Activated naive CD4-positive, alpha-beta T cell treated with anti-CD3 and anti-CD28 coated beads, Interleukin-2, amount 10 ng/mL, durations not matched to agents 7 days and 5 days (primary cell): ENCODE data around the gene RNF220.

Source experiments
- CTCF ChIA-PET: fragments of 350-600 bp; sonication (Branson Sonifier 250); formaldehyde crosslinking; loops from one replicate; lab custom pipeline; 2021; ENCODE audit warnings: antibody characterized with exemption; lab: Charles Lee
- DNase-seq: peaks from one replicate; pipeline ENCODE4 v3.0.0-alpha.2; 2020
- H3K27ac Mint-ChIP-seq: one replicate; pipeline ENCODE4 v1.8.0; 2021; ENCODE audit warnings: mild to moderate bottlenecking, moderate library complexity, mixed read lengths
- H3K27me3 Mint-ChIP-seq: one replicate; pipeline ENCODE4 v1.8.0; 2021; ENCODE audit warnings: mild to moderate bottlenecking, mixed read lengths
- H3K36me3 Mint-ChIP-seq: one replicate; pipeline ENCODE4 v1.8.0; 2021; ENCODE audit warnings: mixed read lengths
- H3K4me1 Mint-ChIP-seq: one replicate; pipeline ENCODE4 v1.8.0; 2021; ENCODE audit warnings: mixed read lengths
- H3K4me3 Mint-ChIP-seq: one replicate; pipeline ENCODE4 v1.8.0; 2021; ENCODE audit warnings: mild to moderate bottlenecking, moderate library complexity, mixed read lengths
- H3K9me3 Mint-ChIP-seq: one replicate; pipeline ENCODE4 v1.8.0; 2021; ENCODE audit warnings: mixed read lengths

The RNF220 gene

DNA sequence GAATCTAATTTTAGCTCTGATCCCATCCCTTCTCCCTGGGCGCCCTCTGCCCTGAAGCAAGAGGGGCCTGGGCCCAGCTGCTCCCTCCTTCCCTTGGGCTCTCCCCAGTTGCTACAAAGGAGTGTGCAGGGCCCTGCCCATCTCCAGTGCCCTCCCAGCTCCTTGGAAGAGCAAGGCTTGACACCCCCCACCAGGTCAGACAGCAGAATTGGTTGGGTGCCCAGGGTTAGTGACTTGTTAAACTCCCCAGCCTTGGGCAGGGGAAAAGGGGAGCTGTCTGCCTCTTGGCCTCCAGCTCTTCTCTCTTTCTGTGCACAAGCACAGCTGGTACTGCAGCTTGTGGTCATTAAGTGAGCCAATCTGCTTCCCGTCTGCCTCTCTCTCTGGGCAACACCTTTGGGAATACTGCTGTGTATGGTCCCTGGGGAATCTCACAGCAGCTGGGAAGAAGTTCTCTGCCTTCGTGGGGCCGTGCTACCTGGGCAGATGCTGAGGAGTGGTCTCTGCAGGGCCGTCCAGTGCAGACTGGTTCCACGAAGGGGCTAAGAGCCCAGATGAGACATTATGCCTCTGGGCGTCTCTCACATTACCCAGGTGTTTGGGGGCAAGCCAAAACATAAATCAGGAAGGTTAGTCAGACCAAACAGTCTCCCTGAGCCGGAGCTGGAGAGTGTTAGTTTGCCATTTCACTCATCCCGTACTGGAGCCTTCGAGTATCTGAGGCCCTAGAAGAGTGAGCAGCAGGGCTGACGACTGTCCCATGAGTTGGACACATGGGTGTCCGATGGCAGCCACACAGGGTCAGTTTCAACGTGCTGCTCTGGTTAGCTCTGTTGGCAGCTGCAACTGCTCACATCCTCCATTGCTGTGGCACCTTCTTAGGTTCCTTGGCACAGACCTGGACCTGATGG lies 231.9 kb downstream of the RNF220 start:
- H3K9me3 Mint-ChIP-seq, result no peaks in the 10 kb centered on the region
- H3K27me3 Mint-ChIP-seq, result no peaks in the 10 kb centered on the region
- peaks cover 29% of the 10 kb centered on the region for H3K4me1 Mint-ChIP-seq
- H3K36me3 Mint-ChIP-seq, result peaks cover 48% of the 10 kb centered on the region
- H3K4me3 Mint-ChIP-seq, result no peak overlapping the region
- DNase-seq, result no peak
- H3K27ac Mint-ChIP-seq, result no peak overlapping the region
- CTCF ChIA-PET, result interaction anchor here (0.8 to 1.0 kb wide), 2 partner anchors 16 to 43 kb away, joined by 3 to 4 read pairs; no protein-coding TSS in a partner anchor

DNA sequence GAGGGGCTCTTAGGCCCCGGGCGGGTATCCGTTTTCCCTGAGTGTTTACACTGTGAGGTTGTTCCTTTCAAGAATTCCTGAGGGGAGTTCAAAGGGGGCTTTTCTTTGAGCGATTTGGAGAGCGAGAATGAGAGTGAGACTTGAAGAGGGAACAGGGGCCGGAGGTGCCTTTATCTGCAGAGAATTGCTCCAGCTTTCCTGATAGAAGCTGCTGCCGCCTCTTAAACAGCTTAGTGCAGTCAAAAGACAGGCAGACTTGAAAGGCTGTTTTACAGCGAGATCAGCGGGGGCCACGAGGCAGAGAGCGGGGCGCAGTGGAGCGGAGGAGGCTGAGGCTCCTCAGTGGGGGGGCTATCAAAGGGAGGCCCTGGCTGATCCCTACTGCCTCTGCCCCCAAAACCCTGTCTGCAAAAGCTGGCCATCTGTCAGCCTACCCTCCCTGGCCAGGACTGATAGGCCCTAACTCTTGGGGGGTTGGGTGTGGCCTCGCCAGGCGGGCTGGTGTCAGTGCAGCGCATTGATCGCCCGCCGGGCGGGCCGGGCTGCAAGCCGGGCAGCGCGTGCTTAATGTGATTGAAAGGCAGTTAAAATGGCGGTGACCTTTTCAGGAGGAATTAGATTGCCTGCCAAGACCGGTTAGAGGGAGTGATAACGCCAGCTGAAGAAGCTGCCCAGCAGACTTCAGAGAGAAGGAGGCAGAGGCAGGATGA lies 232.8 kb downstream of the RNF220 start:
- no peaks in the 10 kb centered on the region for H3K9me3 Mint-ChIP-seq
- H3K27me3 Mint-ChIP-seq, result no peaks in the 10 kb centered on the region
- H3K4me1 Mint-ChIP-seq, result peaks cover 23% of the 10 kb centered on the region
- H3K36me3 Mint-ChIP-seq, result peaks cover 50% of the 10 kb centered on the region
- no peak overlapping the region for H3K4me3 Mint-ChIP-seq
- CTCF ChIA-PET, result interaction anchor here (0.9 to 3.2 kb wide), 2 partner anchors 14 to 22 kb away, joined by 3 to 14 read pairs; no protein-coding TSS in a partner anchor
- no peak overlapping the region for H3K27ac Mint-ChIP-seq
- DNase-seq, result no peak

- Mint-ChIP-seq H3K9me3 (no peaks in the 10 kb centered on the region), H3K4me3 (no peak overlapping the region), H3K27ac (no peak overlapping the region), H3K27me3 (no peaks in the 10 kb centered on the region), H3K36me3 (peaks cover 48% of the 10 kb centered on the region), H3K4me1 (no peaks in the 10 kb centered on the region)
- no peak for DNase-seq
- CTCF ChIA-PET, result interaction anchor here (3.2 kb wide), 1 partner anchor 12 kb away, joined by 14 read pairs; no protein-coding TSS in a partner anchor
Observed at GRCh38 chr1:44640200-44640853, 235.3 kb downstream of the RNF220 start.

DNA sequence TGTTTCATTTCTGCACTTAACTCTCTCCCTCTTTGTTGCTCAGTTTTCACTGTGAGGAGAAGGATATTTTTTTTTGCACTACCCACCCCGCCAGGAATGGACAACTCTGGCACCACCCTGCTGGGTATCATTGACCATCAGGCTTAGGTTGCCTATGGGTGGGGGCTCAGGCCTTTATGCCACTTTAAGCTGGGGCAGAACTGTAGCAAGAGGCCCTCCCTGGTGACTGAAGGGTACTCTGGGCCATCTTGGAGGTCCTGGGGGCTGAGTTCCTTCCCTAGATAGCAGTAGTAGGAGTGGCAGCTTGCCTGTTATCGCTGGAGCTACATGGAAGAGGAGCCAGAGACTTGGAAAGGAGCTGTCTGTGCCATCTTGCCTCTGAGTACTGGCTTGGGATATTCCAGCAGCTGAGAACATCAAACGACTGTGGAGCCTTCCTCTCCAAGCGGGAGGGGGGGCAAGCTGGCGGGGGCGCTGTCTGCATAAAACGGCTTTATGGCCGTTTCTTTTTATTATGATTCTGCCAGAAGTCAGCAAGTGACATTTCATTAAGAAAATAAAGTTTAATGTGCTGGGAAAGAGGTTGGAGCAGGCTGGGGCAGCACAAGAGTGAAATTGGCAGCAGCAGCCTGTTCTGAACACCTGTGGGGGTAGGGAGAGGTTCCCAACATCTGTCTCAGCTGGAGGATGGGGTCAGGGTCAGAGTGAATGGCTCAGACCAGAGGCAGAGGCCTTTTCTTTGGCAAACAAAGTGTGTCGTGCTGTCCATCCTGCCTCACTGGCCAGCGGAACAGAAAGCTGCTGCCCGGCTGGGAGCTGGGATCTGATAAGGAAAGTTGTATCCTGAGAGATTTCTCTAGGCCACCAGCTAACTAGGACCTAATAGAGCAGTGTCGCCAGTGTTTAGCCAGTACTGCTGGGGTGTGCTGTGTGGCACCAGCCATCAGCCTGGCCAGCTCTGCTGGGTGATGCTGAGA lies 236.4 kb downstream of the RNF220 start:
- no peak overlapping the region for H3K4me3 Mint-ChIP-seq
- peaks cover 44% of the 10 kb centered on the region for H3K36me3 Mint-ChIP-seq
- H3K27me3 Mint-ChIP-seq, result no peaks in the 10 kb centered on the region
- DNase-seq, result no peak
- no peaks in the 10 kb centered on the region for H3K4me1 Mint-ChIP-seq
- CTCF ChIA-PET, result interaction anchor here (1.1 to 3.7 kb wide), 5 partner anchors 9 to 14 kb away, joined by 3 to 28 read pairs (median 3); no protein-coding TSS in a partner anchor
- H3K9me3 Mint-ChIP-seq, result no peaks in the 10 kb centered on the region
- H3K27ac Mint-ChIP-seq, result no peak overlapping the region

GRCh38 chr1:44642255-44642654 lies 237.2 kb downstream of the RNF220 start:
- CTCF ChIA-PET, result interaction anchor here (1.1 to 3.7 kb wide), 6 partner anchors 8 to 47 kb away, joined by 3 to 28 read pairs (median 3); no protein-coding TSS in a partner anchor
- Mint-ChIP-seq H3K4me3 (no peak overlapping the region), H3K27ac (no peak overlapping the region), H3K4me1 (no peaks in the 10 kb centered on the region), H3K27me3 (no peaks in the 10 kb centered on the region), H3K9me3 (no peaks in the 10 kb centered on the region), H3K36me3 (peaks cover 37% of the 10 kb centered on the region)
- no peak for DNase-seq

- Mint-ChIP-seq H3K27ac (no peak overlapping the region), H3K27me3 (no peaks in the 10 kb centered on the region), H3K36me3 (peaks cover 38% of the 10 kb centered on the region), H3K9me3 (no peaks in the 10 kb centered on the region), H3K4me1 (no peaks in the 10 kb centered on the region), H3K4me3 (no peak overlapping the region)
- CTCF ChIA-PET, result interaction anchor here (1.2 to 3.7 kb wide), 3 partner anchors 10 to 48 kb away, joined by 3 to 28 read pairs (median 4); no protein-coding TSS in a partner anchor
- no peak for DNase-seq
Observed at GRCh38 chr1:44642925-44643324, 237.9 kb downstream of the RNF220 start.

DNA sequence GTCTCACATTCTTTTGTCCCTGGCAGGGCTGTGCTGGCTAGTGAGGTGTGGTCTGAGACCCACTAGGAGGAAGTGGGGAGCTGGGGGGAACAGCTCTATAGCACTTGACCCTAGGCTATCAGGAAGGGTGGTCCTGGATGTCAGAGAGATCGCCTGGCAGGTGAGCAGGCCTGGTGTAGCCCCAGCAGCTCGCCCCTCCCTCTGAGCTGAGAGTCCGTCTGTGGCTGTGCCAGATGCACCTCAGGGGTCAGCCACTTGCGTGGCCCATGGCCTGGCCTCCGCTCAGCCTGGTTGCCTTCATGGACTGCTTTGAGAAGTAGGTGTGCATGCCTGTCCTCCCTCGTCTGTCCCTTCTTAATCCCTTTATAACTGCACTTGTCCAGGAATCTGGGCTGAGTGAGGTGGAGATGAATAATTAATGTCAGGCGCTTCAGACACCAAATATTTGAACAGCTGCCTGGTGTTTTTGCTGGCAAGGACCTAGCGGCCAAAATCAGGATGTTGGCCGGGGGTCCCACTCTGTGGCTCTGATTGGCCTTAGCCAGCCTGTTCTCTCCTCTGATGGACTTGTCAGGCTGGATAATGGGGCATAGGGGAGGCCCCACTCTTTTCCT lies 238.8 kb downstream of the RNF220 start:
- DNase-seq, result no peak
- Mint-ChIP-seq H3K9me3 (no peaks in the 10 kb centered on the region), H3K36me3 (peaks cover 36% of the 10 kb centered on the region), H3K4me3 (no peak overlapping the region), H3K27me3 (no peaks in the 10 kb centered on the region), H3K4me1 (no peaks in the 10 kb centered on the region), H3K27ac (no peak overlapping the region)
- CTCF ChIA-PET, result interaction anchor here (3.7 kb wide), 1 partner anchor 9 kb away, joined by 28 read pairs; no protein-coding TSS in a partner anchor

GRCh38 chr1:44644806-44645205 lies 239.8 kb downstream of the RNF220 start:
- Mint-ChIP-seq H3K9me3 (no peaks in the 10 kb centered on the region), H3K4me1 (no peaks in the 10 kb centered on the region), H3K27me3 (no peaks in the 10 kb centered on the region), H3K27ac (no peak overlapping the region), H3K4me3 (no peak overlapping the region), H3K36me3 (peaks cover 37% of the 10 kb centered on the region)
- no peak for DNase-seq
- CTCF ChIA-PET, result no interaction called here

- H3K4me3 Mint-ChIP-seq, result no peak overlapping the region
- CTCF ChIA-PET, result no interaction called here
- H3K27ac Mint-ChIP-seq, result no peak overlapping the region
- DNase-seq, result no peak
- no peaks in the 10 kb centered on the region for H3K9me3 Mint-ChIP-seq
- H3K36me3 Mint-ChIP-seq, result peaks cover 40% of the 10 kb centered on the region
- no peaks in the 10 kb centered on the region for H3K27me3 Mint-ChIP-seq
- H3K4me1 Mint-ChIP-seq, result no peaks in the 10 kb centered on the region
Observed at GRCh38 chr1:44645476-44646244, 240.6 kb downstream of the RNF220 start.

DNA sequence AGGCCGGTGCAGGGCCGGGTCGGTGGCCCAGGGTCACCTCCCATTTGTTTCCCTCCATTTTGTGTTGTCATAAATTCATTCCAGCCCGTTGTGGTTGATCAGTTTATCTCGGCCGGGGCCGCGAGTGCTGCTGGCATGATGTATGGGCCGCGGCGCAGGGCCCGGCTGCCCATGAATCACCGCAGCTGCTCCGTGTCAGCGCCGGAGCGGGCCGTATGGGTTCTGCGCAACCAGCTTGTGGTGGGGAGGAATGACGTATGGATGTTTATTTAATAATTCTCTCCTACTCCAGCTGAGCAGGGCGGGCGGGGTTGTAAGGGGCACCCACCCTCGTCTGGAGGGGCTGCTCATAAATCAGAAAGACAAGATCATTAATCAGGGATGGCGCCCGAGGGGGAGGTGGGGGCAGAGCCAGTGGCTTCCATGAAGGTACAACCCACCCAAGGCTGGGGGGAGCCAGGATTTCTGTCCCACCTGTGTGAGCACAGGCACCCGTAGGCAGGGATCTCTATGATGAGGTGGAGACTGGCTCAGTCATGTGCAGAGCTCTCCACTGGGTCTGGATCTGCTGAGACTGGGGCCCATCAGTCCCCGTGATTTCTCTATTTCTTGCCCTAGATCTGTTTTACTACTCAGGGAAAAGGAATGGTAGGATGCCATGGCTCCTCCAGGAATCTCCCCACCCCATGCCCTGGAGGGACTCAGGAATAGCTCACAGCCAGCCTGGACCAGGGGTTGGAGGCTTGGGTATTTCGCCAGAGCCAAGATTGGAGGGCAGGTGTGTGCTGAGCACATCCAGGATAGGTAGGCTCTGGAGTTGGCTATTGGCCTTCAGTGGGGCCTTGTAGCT lies 241.4 kb downstream of the RNF220 start:
- no peak overlapping the region for H3K27ac Mint-ChIP-seq
- H3K9me3 Mint-ChIP-seq, result no peaks in the 10 kb centered on the region
- no peak overlapping the region for H3K4me3 Mint-ChIP-seq
- CTCF ChIA-PET, result interaction anchor here (1.1 kb wide), 1 partner anchor 36 kb away, joined by 4 read pairs; no protein-coding TSS in a partner anchor
- no peak for DNase-seq
- H3K27me3 Mint-ChIP-seq, result no peaks in the 10 kb centered on the region
- no peaks in the 10 kb centered on the region for H3K4me1 Mint-ChIP-seq
- peaks cover 43% of the 10 kb centered on the region for H3K36me3 Mint-ChIP-seq

- peaks cover 41% of the 10 kb centered on the region for H3K36me3 Mint-ChIP-seq
- H3K9me3 Mint-ChIP-seq, result no peaks in the 10 kb centered on the region
- no peaks in the 10 kb centered on the region for H3K4me1 Mint-ChIP-seq
- no peak for DNase-seq
- no peaks in the 10 kb centered on the region for H3K27me3 Mint-ChIP-seq
- CTCF ChIA-PET, result no interaction called here
- no peak overlapping the region for H3K27ac Mint-ChIP-seq
- no peak overlapping the region for H3K4me3 Mint-ChIP-seq
Observed at GRCh38 chr1:44647896-44648295, 242.8 kb downstream of the RNF220 start.
